Measurements from ENCODE around the gene CDH8.

The CDH8 gene

DNA sequence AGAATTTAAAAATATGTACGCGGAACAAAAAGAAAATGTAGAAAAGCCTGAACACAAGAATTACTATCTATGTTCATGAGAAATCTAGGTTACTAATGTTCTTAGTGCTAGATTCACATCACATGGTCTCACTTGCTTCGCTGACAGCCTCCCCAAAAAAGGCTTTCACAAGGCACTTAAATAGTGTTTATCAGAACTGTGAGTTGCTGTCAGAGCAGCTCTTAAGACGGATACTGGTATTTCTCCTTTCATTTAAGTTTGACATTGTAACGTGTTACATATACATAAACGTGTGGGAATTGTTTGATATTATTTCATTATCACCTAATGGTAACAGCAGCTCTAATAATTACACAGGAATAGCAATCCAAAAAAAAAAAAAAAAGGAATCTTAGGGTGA, 150.9 kb downstream of the CDH8 start:
- Histone ChIP-seq H4K8ac (ENCODE audit: low read length) (no peak overlapping the region), H2AK5ac (ENCODE audit: low read length, severe bottlenecking) (no peak overlapping the region), H4K91ac (ENCODE audit: low read length) (no peak overlapping the region), H3K27me3 (ENCODE audit: control insufficient read depth in 1 of 2, insufficient read depth in 1 of 2, low read length in 2 of 2) (no peaks in the 10 kb centered on the region), H3K23ac (ENCODE audit: low read length in 2 of 2) (no peak overlapping the region), H2BK15ac (ENCODE audit: low read depth, poor library complexity, severe bottlenecking) (no peak overlapping the region), H3K27ac (ENCODE audit: low read length, poor library complexity, severe bottlenecking) (no peak overlapping the region), H2AFZ (ENCODE audit: low read depth, low read length) (no peak overlapping the region), H3K4me2 (ENCODE audit: low read length, poor library complexity, severe bottlenecking) (no peak overlapping the region), H2BK120ac (ENCODE audit: low read depth, low read length) (no peak overlapping the region), H3K9me3 (ENCODE audit: control insufficient read depth, low read length) (no peaks in the 10 kb centered on the region), H3K4me1 (ENCODE audit: control insufficient read depth, insufficient read depth, low read depth, low read length) (no peaks in the 10 kb centered on the region), H3K79me1 (replicated peaks; ENCODE audit: low read length, poor library complexity, severe bottlenecking) (no peaks in the 10 kb centered on the region), H3K36me3 (ENCODE audit: control insufficient read depth in 1 of 2, insufficient read depth in 2 of 2, low read depth in 1 of 2, low read length in 2 of 2) (no peaks in the 10 kb centered on the region), H2BK5ac (ENCODE audit: low read depth, low read length, poor library complexity, severe bottlenecking) (no peak overlapping the region), H3K18ac (ENCODE audit: low read depth in 1 of 2, low read length in 2 of 2) (no peak overlapping the region), H2BK12ac (ENCODE audit: low read length in 2 of 2) (no peak overlapping the region), H3K14ac (ENCODE audit: low read length in 2 of 2) (no peak overlapping the region), H3K9ac (ENCODE audit: low read length) (no peak overlapping the region), H3K4me3 (ENCODE audit: insufficient read depth in 1 of 2, low read depth in 1 of 2, low read length in 2 of 2) (no peak overlapping the region), H3K4ac (ENCODE audit: low read depth in 1 of 2, low read length in 2 of 2) (no peak overlapping the region)
- WGBS: 90% methylated on average over 4 of the region's 6 CpGs
- DNase-seq: no peak

- Histone ChIP-seq H3K14ac (ENCODE audit: low read length in 2 of 2) (no peak overlapping the region), H2BK15ac (ENCODE audit: low read depth, poor library complexity, severe bottlenecking) (no peak overlapping the region), H3K79me1 (replicated peaks; ENCODE audit: low read length, poor library complexity, severe bottlenecking) (no peaks in the 10 kb centered on the region), H2AK5ac (ENCODE audit: low read length, severe bottlenecking) (no peak overlapping the region), H3K9me3 (ENCODE audit: control insufficient read depth, low read length) (no peaks in the 10 kb centered on the region), H3K36me3 (ENCODE audit: control insufficient read depth in 1 of 2, insufficient read depth in 2 of 2, low read depth in 1 of 2, low read length in 2 of 2) (no peaks in the 10 kb centered on the region), H4K91ac (ENCODE audit: low read length) (no peak overlapping the region), H3K9ac (ENCODE audit: low read length) (no peak overlapping the region), H2BK120ac (ENCODE audit: low read depth, low read length) (no peak overlapping the region), H3K23ac (ENCODE audit: low read length in 2 of 2) (no peak overlapping the region), H3K27ac (ENCODE audit: low read length, poor library complexity, severe bottlenecking) (no peak overlapping the region), H2BK5ac (ENCODE audit: low read depth, low read length, poor library complexity, severe bottlenecking) (no peak overlapping the region), H3K27me3 (ENCODE audit: control insufficient read depth in 1 of 2, insufficient read depth in 1 of 2, low read length in 2 of 2) (no peaks in the 10 kb centered on the region), H3K18ac (ENCODE audit: low read depth in 1 of 2, low read length in 2 of 2) (no peak overlapping the region), H3K4me1 (ENCODE audit: control insufficient read depth, insufficient read depth, low read depth, low read length) (no peaks in the 10 kb centered on the region), H2BK12ac (ENCODE audit: low read length in 2 of 2) (no peak overlapping the region), H3K4me3 (ENCODE audit: insufficient read depth in 1 of 2, low read depth in 1 of 2, low read length in 2 of 2) (no peak overlapping the region), H4K8ac (ENCODE audit: low read length) (no peak overlapping the region), H2AFZ (ENCODE audit: low read depth, low read length) (no peak overlapping the region), H3K4ac (ENCODE audit: low read depth in 1 of 2, low read length in 2 of 2) (no peak overlapping the region), H3K4me2 (ENCODE audit: low read length, poor library complexity, severe bottlenecking) (no peak overlapping the region)
- WGBS: 94% methylated on average over 3 of the region's 3 CpGs
- no peak for DNase-seq
Measured at GRCh38 chr16:61879306-61879705, 156.9 kb downstream of the CDH8 start.

DNA sequence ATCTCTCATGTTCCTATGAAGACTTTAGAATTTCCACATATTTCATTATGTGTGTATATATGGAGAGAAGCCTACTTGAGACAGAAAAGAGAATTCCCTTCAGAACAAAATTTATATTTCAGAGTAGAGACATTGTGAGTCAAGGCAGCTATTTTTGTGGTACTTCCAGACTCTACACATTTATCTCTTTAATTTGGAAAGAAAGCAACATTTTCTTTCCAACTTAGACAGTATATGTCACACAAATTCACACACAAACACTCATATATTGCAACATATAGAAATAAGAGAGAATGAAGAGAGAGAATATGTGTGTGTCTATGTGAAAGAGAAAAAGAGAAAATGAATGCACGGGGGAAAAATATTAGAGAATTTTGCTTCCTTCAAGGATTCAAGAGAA, 158.8 kb downstream of the CDH8 start:
- no peak overlapping the region for H4K91ac ChIP-seq (ENCODE audit: low read length)
- H3K4me1 ChIP-seq (ENCODE audit: control insufficient read depth, insufficient read depth, low read depth, low read length): no peaks in the 10 kb centered on the region
- no peak overlapping the region for H4K8ac ChIP-seq (ENCODE audit: low read length)
- H3K9me3 ChIP-seq (ENCODE audit: control insufficient read depth, low read length): no peaks in the 10 kb centered on the region
- H3K36me3 ChIP-seq (ENCODE audit: control insufficient read depth in 1 of 2, insufficient read depth in 2 of 2, low read depth in 1 of 2, low read length in 2 of 2): no peaks in the 10 kb centered on the region
- H2AFZ ChIP-seq (ENCODE audit: low read depth, low read length): no peak overlapping the region
- H2BK5ac ChIP-seq (ENCODE audit: low read depth, low read length, poor library complexity, severe bottlenecking): no peak overlapping the region
- no peak overlapping the region for H3K4me2 ChIP-seq (ENCODE audit: low read length, poor library complexity, severe bottlenecking)
- no peak overlapping the region for H2BK15ac ChIP-seq (ENCODE audit: low read depth, poor library complexity, severe bottlenecking)
- WGBS: no CpG with 5 or more reads among the region's 1 CpG
- H3K14ac ChIP-seq (ENCODE audit: low read length in 2 of 2): no peak overlapping the region
- no peak overlapping the region for H3K27ac ChIP-seq (ENCODE audit: low read length, poor library complexity, severe bottlenecking)
- H2BK120ac ChIP-seq (ENCODE audit: low read depth, low read length): no peak overlapping the region
- no peak overlapping the region for H2AK5ac ChIP-seq (ENCODE audit: low read length, severe bottlenecking)
- no peak overlapping the region for H2BK12ac ChIP-seq (ENCODE audit: low read length in 2 of 2)
- no peaks in the 10 kb centered on the region for H3K27me3 ChIP-seq (ENCODE audit: control insufficient read depth in 1 of 2, insufficient read depth in 1 of 2, low read length in 2 of 2)
- H3K4ac ChIP-seq (ENCODE audit: low read depth in 1 of 2, low read length in 2 of 2): no peak overlapping the region
- no peak overlapping the region for H3K23ac ChIP-seq (ENCODE audit: low read length in 2 of 2)
- no peaks in the 10 kb centered on the region for H3K79me1 ChIP-seq (replicated peaks; ENCODE audit: low read length, poor library complexity, severe bottlenecking)
- no peak overlapping the region for H3K18ac ChIP-seq (ENCODE audit: low read depth in 1 of 2, low read length in 2 of 2)
- no peak overlapping the region for H3K4me3 ChIP-seq (ENCODE audit: insufficient read depth in 1 of 2, low read depth in 1 of 2, low read length in 2 of 2)
- H3K9ac ChIP-seq (ENCODE audit: low read length): no peak overlapping the region
- DNase-seq: no peak

- Histone ChIP-seq H3K27me3 (ENCODE audit: control insufficient read depth in 1 of 2, insufficient read depth in 1 of 2, low read length in 2 of 2) (no peaks in the 10 kb centered on the region), H2AK5ac (ENCODE audit: low read length, severe bottlenecking) (no peak overlapping the region), H3K36me3 (ENCODE audit: control insufficient read depth in 1 of 2, insufficient read depth in 2 of 2, low read depth in 1 of 2, low read length in 2 of 2) (no peaks in the 10 kb centered on the region), H3K4ac (ENCODE audit: low read depth in 1 of 2, low read length in 2 of 2) (no peak overlapping the region), H3K23ac (ENCODE audit: low read length in 2 of 2) (no peak overlapping the region), H4K8ac (ENCODE audit: low read length) (no peak overlapping the region), H2BK5ac (ENCODE audit: low read depth, low read length, poor library complexity, severe bottlenecking) (no peak overlapping the region), H2BK15ac (ENCODE audit: low read depth, poor library complexity, severe bottlenecking) (no peak overlapping the region), H3K4me3 (ENCODE audit: insufficient read depth in 1 of 2, low read depth in 1 of 2, low read length in 2 of 2) (no peak overlapping the region), H3K9ac (ENCODE audit: low read length) (no peak overlapping the region), H3K4me1 (ENCODE audit: control insufficient read depth, insufficient read depth, low read depth, low read length) (no peaks in the 10 kb centered on the region), H3K4me2 (ENCODE audit: low read length, poor library complexity, severe bottlenecking) (no peak overlapping the region), H3K18ac (ENCODE audit: low read depth in 1 of 2, low read length in 2 of 2) (no peak overlapping the region), H4K91ac (ENCODE audit: low read length) (no peak overlapping the region), H2BK12ac (ENCODE audit: low read length in 2 of 2) (no peak overlapping the region), H3K14ac (ENCODE audit: low read length in 2 of 2) (no peak overlapping the region), H3K79me1 (replicated peaks; ENCODE audit: low read length, poor library complexity, severe bottlenecking) (no peaks in the 10 kb centered on the region), H2BK120ac (ENCODE audit: low read depth, low read length) (no peak overlapping the region), H2AFZ (ENCODE audit: low read depth, low read length) (no peak overlapping the region), H3K27ac (ENCODE audit: low read length, poor library complexity, severe bottlenecking) (no peak overlapping the region), H3K9me3 (ENCODE audit: control insufficient read depth, low read length) (no peaks in the 10 kb centered on the region)
- no peak for DNase-seq
Measured at GRCh38 chr16:61872778-61873119, 163.5 kb downstream of the CDH8 start.

All from mesenchymal stem cell (in vitro differentiated cells and primary cell).